HepG2 (cell line): Measurements from ENCODE around the gene CLDN5. TPM values are rescaled to one million over a fixed set of nuclear protein-coding genes. Genes with fewer than 3 reads are reported as not detected.

ENCODE experiments used
- ATAC-seq: fragments of 200-7000 bp; cut with Tn5 transposase; 3 replicates; pipeline ENCODE4 v1.9.1; 2020; ENCODE audit warnings: mild to moderate bottlenecking, moderate library complexity
- BruUV-seq: library from RNA; stranded (reverse); fragments of 400-500 nt; replicated peaks from 2 replicates; lab custom pipeline; 2021; lab: Mats Ljungman, UMichigan
- CTCF ChIA-PET: fragments of 300-600 bp; formaldehyde crosslinking; extraction: SDS; loops from one replicate; lab custom pipeline; 2021; ENCODE audit warnings: low total read pairs, inconsistent platforms, low intra/inter-chr PET ratio; lab: Yijun Ruan, JAX
- POLR2A ChIA-PET: fragments of 350-600 bp; sonication (Branson Sonifier 250); formaldehyde crosslinking; loops from one replicate; lab custom pipeline; 2020; ENCODE audit warnings: antibody characterized with exemption, inconsistent platforms; lab: Yijun Ruan, JAX
- DNase-seq: peaks from one replicate; pipeline ENCODE4 v3.0.0-alpha.2; 2015; ENCODE audit warnings: low spot score
- FAIRE-seq: peaks from 3 replicates; lab custom pipeline; 2011; peaks lifted over from hg19 to GRCh38; lab: Jason Lieb, UNC
- H2AFZ ChIP-seq: one replicate; pipeline ENCODE4 v1.6.1; 2011; ENCODE audit warnings: low read length, inconsistent platforms
- H3K27ac ChIP-seq: fragments of 300-600 bp; 3 replicates; pipeline ENCODE4 v1.8.0; 2011; ENCODE audit warnings: mixed run types, mild to moderate bottlenecking, mixed read lengths, low read length, inconsistent platforms; ENCODE audit not compliant: insufficient read depth; ENCODE audit errors: extremely low read length
- H3K27me3 ChIP-seq, 2 experiments: fragments of 200-600 bp in 1 of 2; 2 replicates in 1 of 2; 3 replicates in 1 of 2; pipeline versions ENCODE4 v1.6.0 to v1.8.0; 2011; ENCODE audit warnings: low read length in 2 of 2, mild to moderate bottlenecking in 2 of 2, moderate library complexity in 2 of 2, inconsistent platforms in 1 of 2; ENCODE audit not compliant: insufficient read depth in 2 of 2, control insufficient read depth in 1 of 2
- H3K36me3 ChIP-seq, 2 experiments: fragments of 200-600 bp in 1 of 2; replicated peaks in 1 of 2; 2 replicates in 1 of 2; 3 replicates in 1 of 2; pipeline versions ENCODE4 v1.5.1 to v1.8.0; 2011; ENCODE audit warnings: low read length in 2 of 2, inconsistent platforms in 1 of 2; ENCODE audit not compliant: insufficient read depth in 2 of 2, control insufficient read depth in 1 of 2
- H3K4me1 ChIP-seq: 2 replicates; pipeline ENCODE4 v1.5.1; 2012; ENCODE audit warnings: low read length, inconsistent platforms; ENCODE audit not compliant: insufficient read depth
- H3K4me2 ChIP-seq: 2 replicates; pipeline ENCODE4 v1.6.0; 2011; ENCODE audit warnings: low read depth, low read length, inconsistent platforms
- H3K4me3 ChIP-seq, 3 experiments: fragments of 200-600 bp in 1 of 3; sonication (generic), shearing (Covaris generic) in 1 of 3; replicated peaks in 1 of 3; 2 replicates each; pipeline ENCODE4 v1.5.1; 2011 to 2016; ENCODE audit warnings: low read length in 3 of 3, inconsistent platforms in 2 of 3, low read depth in 2 of 3, mild to moderate bottlenecking in 2 of 3, control low read depth in 1 of 3, mixed read lengths in 1 of 3; ENCODE audit not compliant: insufficient read depth in 1 of 3
- H3K79me2 ChIP-seq: one replicate; pipeline ENCODE4 v1.6.1; 2011; ENCODE audit warnings: low read length, inconsistent platforms; ENCODE audit not compliant: insufficient read depth
- H3K9ac ChIP-seq: 2 replicates; pipeline ENCODE4 v1.6.0; 2011; ENCODE audit warnings: mild to moderate bottlenecking, low read depth, low read length, inconsistent platforms; ENCODE audit not compliant: insufficient read depth
- H3K9me3 ChIP-seq: 2 replicates; pipeline ENCODE4 v1.5.1; 2012; ENCODE audit warnings: mild to moderate bottlenecking, low read length
- H4K20me1 ChIP-seq: 2 replicates; pipeline ENCODE4 v1.6.0; 2011; ENCODE audit warnings: inconsistent platforms, mild to moderate bottlenecking, low read length, moderate library complexity; ENCODE audit not compliant: insufficient read depth
- CEBPG ChIP-seq: IDR thresholded peaks from 2 replicates; pipeline ENCODE4 v1.6.1; 2016
- CENPX ChIP-seq: sonication (generic); formaldehyde crosslinking; IDR thresholded peaks from 2 replicates; pipeline ENCODE4 v1.9.0; 2021; ENCODE audit warnings: mild to moderate bottlenecking, missing genetic modification reagents, moderate library complexity
- CREB1 ChIP-seq, 2 experiments: fragments of 450-650 bp in 1 of 2; IDR thresholded peaks; 2 replicates each; pipeline ENCODE4 v1.6.1; 2016 to 2017; ENCODE audit warnings: control low read depth in 1 of 2, mild to moderate bottlenecking in 1 of 2, missing compliant biosample characterization in 1 of 2, missing genetic modification characterization in 1 of 2
- DR1 ChIP-seq: sonication (generic); formaldehyde crosslinking; IDR thresholded peaks from 2 replicates; pipeline ENCODE4 v1.8.0; 2021; ENCODE audit warnings: mild to moderate bottlenecking, missing genetic modification reagents, inconsistent platforms
- FOXJ3 ChIP-seq: sonication (generic); formaldehyde crosslinking; IDR thresholded peaks from 2 replicates; pipeline ENCODE4 v1.4.0; 2020; ENCODE audit warnings: missing genetic modification reagents, mild to moderate bottlenecking, borderline replicate concordance
- GATAD2A ChIP-seq: IDR thresholded peaks from 2 replicates; pipeline ENCODE4 v1.6.1; 2016
- HCFC1 ChIP-seq: fragments of 150-350 bp; IDR thresholded peaks from 2 replicates; pipeline ENCODE4 v1.6.1; 2014; ENCODE audit warnings: low read depth, low read length
- HHEX ChIP-seq: IDR thresholded peaks from 2 replicates; pipeline ENCODE4 v1.6.1; 2016; ENCODE audit warnings: control low read depth
- HNF4G ChIP-seq, 2 experiments: sonication (generic) in 1 of 2; formaldehyde crosslinking in 1 of 2; IDR thresholded peaks; 2 replicates each; pipeline versions ENCODE4 v1.4.0 to v1.6.1; 2011 to 2020; ENCODE audit warnings: borderline replicate concordance in 2 of 2, low read depth in 2 of 2, mild to moderate bottlenecking in 2 of 2, low read length in 1 of 2, missing genetic modification reagents in 1 of 2, moderate library complexity in 1 of 2
- MEIS2 ChIP-seq: sonication (generic); formaldehyde crosslinking; IDR thresholded peaks from 2 replicates; pipeline ENCODE4 v1.9.0; 2021; ENCODE audit warnings: mild to moderate bottlenecking, missing genetic modification reagents
- MIER3 ChIP-seq: IDR thresholded peaks from 2 replicates; pipeline ENCODE4 v1.6.1; 2016; ENCODE audit warnings: missing compliant biosample characterization, borderline replicate concordance
- SNRNP70 ChIP-seq: fragments of 200-400 bp; formaldehyde crosslinking; IDR thresholded peaks from 2 replicates; pipeline ENCODE4 v1.6.1; 2017; ENCODE audit warnings: mild to moderate bottlenecking, low read depth, low read length, moderate library complexity
- U2AF2 ChIP-seq: fragments of 200-400 bp; formaldehyde crosslinking; IDR thresholded peaks from 2 replicates; pipeline ENCODE4 v1.6.1; 2017; ENCODE audit warnings: low read depth, mild to moderate bottlenecking, low read length
- ZNF670 ChIP-seq: sonication (generic); formaldehyde crosslinking; IDR thresholded peaks from 2 replicates; pipeline ENCODE4 v1.8.0; 2022; ENCODE audit warnings: mild to moderate bottlenecking, missing genetic modification reagents, borderline replicate concordance
- ZNF678 ChIP-seq: sonication (generic); formaldehyde crosslinking; IDR thresholded peaks from 2 replicates; pipeline ENCODE4 v1.4.0; 2020; ENCODE audit warnings: mild to moderate bottlenecking, missing genetic modification reagents
- ZSCAN22 ChIP-seq: sonication (generic); formaldehyde crosslinking; IDR thresholded peaks from 2 replicates; pipeline ENCODE4 v1.4.0; 2020; ENCODE audit warnings: mild to moderate bottlenecking, missing genetic modification reagents
- WGBS: methylation state at CpG from one replicate; pipeline ENCODE4 v1.1.6; 2017; ENCODE audit warnings: low lambda C conversion rate; 5-methylcytosine and 5-hydroxymethylcytosine counted together
- in situ Hi-C: cut with HindIII; loops from 2 replicates; pipeline ENCODE4 v1.10.0; 2017; ENCODE audit warnings: low pct_unique_long_range_greater_than_20kb; ENCODE audit not compliant: extremely low pct_ligation_motif_present
- intact Hi-C: fragments of 100-400 bp; cut with micrococcal nuclease; formaldehyde crosslinking; loops from one replicate; pipeline ENCODE4 v1.10.0; 2022; ENCODE audit not compliant: unreplicated experiment
- polyA plus RNA-seq, 8 experiments: library from polyadenylated mRNA; depleted of rRNA in 3 of 8; stranded (reverse) in 7 of 8; unstranded in 1 of 8; fragments of >200 nt; fragmentation: Illumina TruSeq in 4 of 8; extraction: Trizol in 4 of 8; gene quantifications; 2 replicates each; pipeline versions ENCODE4 v1.2.1 to v1.2.3, GENCODE V29; 2011 to 2016; ENCODE audit warnings: low read depth in 4 of 8, missing spikeins in 1 of 8, mixed read lengths in 1 of 8; ENCODE audit not compliant: insufficient read depth in 1 of 8
- total RNA-seq, 5 experiments: library from RNA; depleted of rRNA; stranded (reverse); fragments of >200 nt; fragmentation: Illumina TruSeq; extraction: Trizol; gene quantifications; 2 replicates each; pipeline ENCODE4 v1.2.3, GENCODE V29; 2016; ENCODE audit warnings: low read depth in 1 of 5
- TF ChIP-seq, protein P1 (sequence below): sonication (generic); formaldehyde crosslinking; IDR thresholded peaks from 2 replicates; pipeline ENCODE4 v1.8.0; 2022; ENCODE audit warnings: missing genetic modification reagents, low read depth, mild to moderate bottlenecking, borderline replicate concordance
- TF ChIP-seq, protein P2 (sequence below): IDR thresholded peaks from 2 replicates; pipeline ENCODE4 v1.6.1; 2016; ENCODE audit warnings: low read depth, missing genetic modification reagents, missing compliant biosample characterization
- TF ChIP-seq, protein P3 (sequence below): sonication (generic); formaldehyde crosslinking; IDR thresholded peaks from 2 replicates; pipeline ENCODE4 v1.8.0; 2022; ENCODE audit warnings: low read depth, missing genetic modification reagents

CLDN5 gene
- total and polyA plus RNA-seq, 2 of the 13 experiments (the other 11 are each of a cell fraction or from before 2014, with no cell fraction given), result not detected

DNA sequence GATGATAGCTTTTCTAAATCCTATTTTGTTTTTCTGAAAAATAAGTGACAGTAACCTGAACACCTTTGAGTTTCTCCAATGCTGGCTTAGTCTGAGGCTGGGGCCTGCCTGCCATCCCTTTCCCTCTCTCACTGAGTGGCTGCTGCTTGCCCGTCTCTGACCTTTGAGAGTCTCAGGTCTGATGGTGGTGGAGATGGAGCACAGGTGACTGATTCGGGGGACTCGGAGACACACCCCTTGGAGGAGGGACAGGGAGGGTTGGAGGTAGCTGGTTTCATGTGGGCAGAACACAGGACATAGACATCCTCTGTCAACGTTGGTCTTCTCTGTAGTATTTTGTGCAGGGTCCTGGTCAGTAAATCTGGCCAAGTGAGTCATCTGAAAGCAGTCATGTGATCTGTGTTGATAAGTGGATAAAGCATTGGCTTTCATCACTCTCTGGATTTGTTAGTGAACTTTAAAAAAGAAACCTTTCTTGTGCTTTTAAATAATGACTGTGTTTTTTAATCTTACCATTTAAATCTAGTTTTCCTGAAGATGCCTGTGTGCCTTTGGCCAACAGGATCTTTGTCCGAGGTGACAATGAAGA is 47.1 kb upstream of the CLDN5 start:
- H3K4me3 ChIP-seq, result no peak overlapping the region
- ATAC-seq (no peak), DNase-seq (no peak), FAIRE-seq (no peak)
- H3K36me3 ChIP-seq, result no peaks in the 10 kb centered on the region
- peaks cover 2 to 29% of the 10 kb centered on the region in 2 experiments; a peak in 4 of 5 replicates for H3K27me3 ChIP-seq
- H2AFZ ChIP-seq, result no peak overlapping the region
- CTCF ChIA-PET, result no interaction called here
- intact Hi-C loops, result no loop called here
- in situ Hi-C loops, result no loop called here
- H3K4me2 ChIP-seq, result no peak overlapping the region
- no peaks in the 10 kb centered on the region for H3K4me1 ChIP-seq
- TF ChIP-seq, protein P1, sequence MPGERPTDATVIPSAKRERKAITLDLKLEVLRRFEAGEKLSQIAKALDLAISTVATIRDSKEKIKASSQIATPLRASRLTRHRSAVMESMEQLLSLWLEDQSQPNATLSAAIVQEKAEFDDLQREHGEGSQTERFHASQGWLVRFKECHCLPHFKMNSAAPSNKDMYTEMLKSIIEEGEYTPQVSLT (CRISPR knock-in tag), result no peak
- TF ChIP-seq, protein P2, sequence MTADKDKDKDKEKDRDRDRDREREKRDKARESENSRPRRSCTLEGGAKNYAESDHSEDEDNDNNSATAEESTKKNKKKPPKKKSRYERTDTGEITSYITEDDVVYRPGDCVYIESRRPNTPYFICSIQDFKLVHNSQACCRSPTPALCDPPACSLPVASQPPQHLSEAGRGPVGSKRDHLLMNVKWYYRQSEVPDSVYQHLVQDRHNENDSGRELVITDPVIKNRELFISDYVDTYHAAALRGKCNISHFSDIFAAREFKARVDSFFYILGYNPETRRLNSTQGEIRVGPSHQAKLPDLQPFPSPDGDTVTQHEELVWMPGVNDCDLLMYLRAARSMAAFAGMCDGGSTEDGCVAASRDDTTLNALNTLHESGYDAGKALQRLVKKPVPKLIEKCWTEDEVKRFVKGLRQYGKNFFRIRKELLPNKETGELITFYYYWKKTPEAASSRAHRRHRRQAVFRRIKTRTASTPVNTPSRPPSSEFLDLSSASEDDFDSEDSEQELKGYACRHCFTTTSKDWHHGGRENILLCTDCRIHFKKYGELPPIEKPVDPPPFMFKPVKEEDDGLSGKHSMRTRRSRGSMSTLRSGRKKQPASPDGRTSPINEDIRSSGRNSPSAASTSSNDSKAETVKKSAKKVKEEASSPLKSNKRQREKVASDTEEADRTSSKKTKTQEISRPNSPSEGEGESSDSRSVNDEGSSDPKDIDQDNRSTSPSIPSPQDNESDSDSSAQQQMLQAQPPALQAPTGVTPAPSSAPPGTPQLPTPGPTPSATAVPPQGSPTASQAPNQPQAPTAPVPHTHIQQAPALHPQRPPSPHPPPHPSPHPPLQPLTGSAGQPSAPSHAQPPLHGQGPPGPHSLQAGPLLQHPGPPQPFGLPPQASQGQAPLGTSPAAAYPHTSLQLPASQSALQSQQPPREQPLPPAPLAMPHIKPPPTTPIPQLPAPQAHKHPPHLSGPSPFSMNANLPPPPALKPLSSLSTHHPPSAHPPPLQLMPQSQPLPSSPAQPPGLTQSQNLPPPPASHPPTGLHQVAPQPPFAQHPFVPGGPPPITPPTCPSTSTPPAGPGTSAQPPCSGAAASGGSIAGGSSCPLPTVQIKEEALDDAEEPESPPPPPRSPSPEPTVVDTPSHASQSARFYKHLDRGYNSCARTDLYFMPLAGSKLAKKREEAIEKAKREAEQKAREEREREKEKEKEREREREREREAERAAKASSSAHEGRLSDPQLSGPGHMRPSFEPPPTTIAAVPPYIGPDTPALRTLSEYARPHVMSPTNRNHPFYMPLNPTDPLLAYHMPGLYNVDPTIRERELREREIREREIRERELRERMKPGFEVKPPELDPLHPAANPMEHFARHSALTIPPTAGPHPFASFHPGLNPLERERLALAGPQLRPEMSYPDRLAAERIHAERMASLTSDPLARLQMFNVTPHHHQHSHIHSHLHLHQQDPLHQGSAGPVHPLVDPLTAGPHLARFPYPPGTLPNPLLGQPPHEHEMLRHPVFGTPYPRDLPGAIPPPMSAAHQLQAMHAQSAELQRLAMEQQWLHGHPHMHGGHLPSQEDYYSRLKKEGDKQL, result no peak
- TF ChIP-seq, protein P3, sequence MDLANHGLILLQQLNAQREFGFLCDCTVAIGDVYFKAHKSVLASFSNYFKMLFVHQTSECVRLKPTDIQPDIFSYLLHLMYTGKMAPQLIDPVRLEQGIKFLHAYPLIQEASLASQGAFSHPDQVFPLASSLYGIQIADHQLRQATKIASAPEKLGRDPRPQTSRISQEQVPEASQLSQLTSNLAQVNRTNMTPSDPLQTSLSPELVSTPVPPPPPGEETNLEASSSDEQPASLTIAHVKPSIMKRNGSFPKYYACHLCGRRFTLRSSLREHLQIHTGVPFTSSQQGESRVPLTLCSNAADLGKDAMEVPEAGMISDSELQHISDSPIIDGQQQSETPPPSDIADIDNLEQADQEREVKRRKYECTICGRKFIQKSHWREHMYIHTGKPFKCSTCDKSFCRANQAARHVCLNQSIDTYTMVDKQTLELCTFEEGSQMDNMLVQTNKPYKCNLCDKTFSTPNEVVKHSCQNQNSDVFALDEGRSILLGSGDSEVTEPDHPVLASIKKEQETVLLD (CRISPR knock-in tag), result no peak
- TF ChIP-seq HCFC1, result no peak
- no peak for TF ChIP-seq MIER3 (CRISPR knock-in tag)
- TF ChIP-seq FOXJ3 (CRISPR knock-in tag), result no peak
- TF ChIP-seq ZSCAN22 (CRISPR knock-in tag), result no peak
- TF ChIP-seq HHEX (CRISPR knock-in tag), result no peak
- TF ChIP-seq CREB1 (IDR thresholded peaks at IDR 0.05), result no peak
- TF ChIP-seq CREB1 (CRISPR knock-in tag; IDR thresholded peaks at IDR 0.05), result no peak
- TF ChIP-seq SNRNP70, result no peak
- TF ChIP-seq U2AF2, result no peak
- no peak for TF ChIP-seq ZNF670 (CRISPR knock-in tag)
- no peak for TF ChIP-seq ZNF678 (CRISPR knock-in tag)
- no peak for TF ChIP-seq CENPX (CRISPR knock-in tag)
- no peak for TF ChIP-seq DR1 (CRISPR knock-in tag)
- TF ChIP-seq CEBPG (CRISPR knock-in tag), result no peak
- no peak for TF ChIP-seq GATAD2A
- no peak for TF ChIP-seq MEIS2 (CRISPR knock-in tag)
- TF ChIP-seq HNF4G (IDR thresholded peaks at IDR 0.05; ENCODE audit: borderline replicate concordance, low read depth, low read length), result no peak
- TF ChIP-seq HNF4G (CRISPR knock-in tag; IDR thresholded peaks at IDR 0.05; ENCODE audit: borderline replicate concordance, low read depth), result no peak
- no peak overlapping the region for H3K9ac ChIP-seq
- H3K79me2 ChIP-seq, result no peaks in the 10 kb centered on the region
- no peak overlapping the region for H3K27ac ChIP-seq
- POLR2A ChIA-PET, result no interaction called here
- H3K9me3 ChIP-seq, result no peaks in the 10 kb centered on the region
- H4K20me1 ChIP-seq, result no peaks in the 10 kb centered on the region
- no TSS peak for BruUV-seq
- 8% methylated on average over 5 of the region's 5 CpGs for WGBS
